Adrenal gland (tissue), 19 donors: Measurements from ENCODE around the gene HECTD3. TPM values are rescaled to one million over a fixed set of nuclear protein-coding genes. Genes with fewer than 3 reads are reported as not detected.
A peak's percentile ranks its signal among the peaks of the same experiment; 100 is the strongest.

Source experiments
- DNase-seq, 7 donors: peaks; one replicate each; pipeline ENCODE4 v3.0.0-alpha.2; 2019 to 2020
- H3K27ac ChIP-seq, 5 donors: fragments of 200-600 bp; sonication (generic) in 4 of 5; 1 replicate in 3 of 5; 2 replicates in 2 of 5; pipeline versions ENCODE4 v1.5.1 to v1.8.0; 2016 to 2020; ENCODE audit warnings: mild to moderate bottlenecking in 1 of 5
- H3K27me3 ChIP-seq: fragments of 200-600 bp; 2 replicates; pipeline ENCODE4 v1.8.0; 2021
- H3K36me3 ChIP-seq, 2 donors: fragments of 200-600 bp; replicated peaks in 1 of 2; 1 replicate in 1 of 2; 2 replicates in 1 of 2; pipeline versions ENCODE4 v1.5.1 to v1.8.0; 2018 to 2022
- H3K4me1 ChIP-seq, 2 donors: fragments of 200-600 bp; replicated peaks in 1 of 2; 1 replicate in 1 of 2; 2 replicates in 1 of 2; pipeline versions ENCODE4 v1.5.1 to v1.8.0; 2018 to 2021
- H3K4me3 ChIP-seq, 4 donors: fragments of 200-600 bp; sonication (generic) in 3 of 4; one replicate each; pipeline ENCODE4 v1.5.1; 2016 to 2018
- H3K9me3 ChIP-seq, 3 donors: fragments of 200-600 bp; sonication (generic) in 1 of 3; replicated peaks in 1 of 3; 1 replicate in 2 of 3; 2 replicates in 1 of 3; pipeline versions ENCODE4 v1.5.1 to v1.8.0; 2016 to 2021
- POLR2A ChIP-seq, 2 donors: fragments of 450-650 bp; IDR thresholded peaks; one replicate each; pipeline ENCODE4 v1.6.1; 2017; ENCODE audit warnings: antibody characterized with exemption in 2 of 2, mild to moderate bottlenecking in 2 of 2, moderate library complexity in 1 of 2
- WGBS, 4 donors: extraction: QIAGEN DNeasy Blood & Tissue Kit in 2 of 4; methylation state at CpG; one replicate each; pipeline versions ENCODE4 v1.1.5 to v1.1.7; 2013 to 2017; 5-methylcytosine and 5-hydroxymethylcytosine counted together
- intact Hi-C, 2 donors: fragments of 100-400 bp; cut with DNase I; formaldehyde crosslinking; loops; one replicate each; pipeline versions ENCODE4 v1.14.1 to v1.15.0; 2022 to 2023
- long read RNA-seq, 10 donors: library from polyadenylated mRNA in 3 of 10; unstranded in 2 of 10; stranded (forward) in 1 of 10; transcript quantifications; one replicate each; pipeline ENCODE4 v2.0.0 and lab custom pipeline, GENCODE V29; 2021 to 2026
- polyA plus RNA-seq, 3 donors: library from polyadenylated mRNA; stranded (reverse); fragments of 200-250 nt in 2 of 3; fragments of 350-450 nt in 1 of 3; fragmentation: Illumina TruSeq in 1 of 3; extraction: RNeasy Lipid Tissue Mini Kit (QIAGEN cat#74804) in 1 of 3; gene quantifications; one replicate each; pipeline ENCODE4 v1.2.3, GENCODE V29; 2013 to 2014
- total RNA-seq, 9 donors: library from RNA; depleted of rRNA in 4 of 9; stranded (reverse); fragments of >200 nt in 4 of 9; fragments of 120-200 nt in 1 of 9; fragmentation: NEBNext Ultra II Directional in 1 of 9; extraction: Animal tissue kit (Norgen Biotek cat#: 25700) in 1 of 9; gene quantifications; one replicate each; pipeline versions ENCODE4 v1.1.0 to v1.2.4, GENCODE V29; 2013 to 2023
- TF ChIP-seq, protein P1 (sequence below), 6 experiments: fragments of 450-650 bp in 4 of 6; fragments of 200-600 bp in 2 of 6; sonication (generic) in 1 of 6; IDR thresholded peaks; 1 replicate in 5 of 6; 2 replicates in 1 of 6; pipeline versions ENCODE4 v1.5.1 to v1.8.0; 2016 to 2021; ENCODE audit warnings: antibody characterized with exemption in 6 of 6, mild to moderate bottlenecking in 2 of 6, moderate library complexity in 1 of 6
- donor health status: healthy with polysubstance abuse.
- donor health status: Bipolar disorder and iron deficiency.
- donor health status: DM: yes; HTN: yes; CAD: no.
- donor health status: DM: no; HTN: no; CAD: no.
- donor health status: DM: no; HTN: no; CAD: no.
- donor health status: DM: yes; HTN: yes; CAD: no.

Gene HECTD3
- total RNA-seq (10 to 100 TPM; 17.2 to 68.4 (median 50.8) TPM), polyA plus RNA-seq (10 to 100 TPM; 31.1 to 73.7 (median 54.3) TPM)
- long read RNA-seq, donor 1, partial matches to known transcripts: 0 of 6 reads
- long read RNA-seq, donor 1, other reads (novel, unspliced or antisense): 0 of 6 reads
- long read RNA-seq, donor 2, partial matches to known transcripts: 152 of 192 reads
- long read RNA-seq, donor 2, other reads (novel, unspliced or antisense): 36 of 192 reads
- long read RNA-seq, donor 3, partial matches to known transcripts: 149 of 187 reads
- long read RNA-seq, donor 3, other reads (novel, unspliced or antisense): 36 of 187 reads
- long read RNA-seq, donor 4, transcript HECTD3-202 (21 exons, 3,610 nt): major isoform, 6 of 10 reads
- long read RNA-seq, donor 4, partial matches to known transcripts: 1 of 10 reads
- long read RNA-seq, donor 4, other reads (novel, unspliced or antisense): 3 of 10 reads
- long read RNA-seq, donor 5, transcript HECTD3-202 (21 exons, 3,610 nt): major isoform, 145 of 173 reads
- long read RNA-seq, donor 5, partial matches to known transcripts: 11 of 173 reads
- long read RNA-seq, donor 5, other reads (novel, unspliced or antisense): 17 of 173 reads
- long read RNA-seq, donor 6, partial matches to known transcripts: 1 of 4 reads
- long read RNA-seq, donor 6, other reads (novel, unspliced or antisense): 0 of 4 reads
- long read RNA-seq, donor 7, partial matches to known transcripts: 7 of 10 reads
- long read RNA-seq, donor 7, other reads (novel, unspliced or antisense): 0 of 10 reads
- long read RNA-seq, donor 8, partial matches to known transcripts: 10 of 18 reads
- long read RNA-seq, donor 8, other reads (novel, unspliced or antisense): 0 of 18 reads
- long read RNA-seq, donor 9, partial matches to known transcripts: 0 of 3 reads
- long read RNA-seq, donor 9, other reads (novel, unspliced or antisense): 0 of 3 reads
- long read RNA-seq, donor 10, partial matches to known transcripts: 16 of 17 reads
- long read RNA-seq, donor 10, other reads (novel, unspliced or antisense): 0 of 17 reads

- TF ChIP-seq, protein P1, sequence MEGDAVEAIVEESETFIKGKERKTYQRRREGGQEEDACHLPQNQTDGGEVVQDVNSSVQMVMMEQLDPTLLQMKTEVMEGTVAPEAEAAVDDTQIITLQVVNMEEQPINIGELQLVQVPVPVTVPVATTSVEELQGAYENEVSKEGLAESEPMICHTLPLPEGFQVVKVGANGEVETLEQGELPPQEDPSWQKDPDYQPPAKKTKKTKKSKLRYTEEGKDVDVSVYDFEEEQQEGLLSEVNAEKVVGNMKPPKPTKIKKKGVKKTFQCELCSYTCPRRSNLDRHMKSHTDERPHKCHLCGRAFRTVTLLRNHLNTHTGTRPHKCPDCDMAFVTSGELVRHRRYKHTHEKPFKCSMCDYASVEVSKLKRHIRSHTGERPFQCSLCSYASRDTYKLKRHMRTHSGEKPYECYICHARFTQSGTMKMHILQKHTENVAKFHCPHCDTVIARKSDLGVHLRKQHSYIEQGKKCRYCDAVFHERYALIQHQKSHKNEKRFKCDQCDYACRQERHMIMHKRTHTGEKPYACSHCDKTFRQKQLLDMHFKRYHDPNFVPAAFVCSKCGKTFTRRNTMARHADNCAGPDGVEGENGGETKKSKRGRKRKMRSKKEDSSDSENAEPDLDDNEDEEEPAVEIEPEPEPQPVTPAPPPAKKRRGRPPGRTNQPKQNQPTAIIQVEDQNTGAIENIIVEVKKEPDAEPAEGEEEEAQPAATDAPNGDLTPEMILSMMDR (IDR thresholded peaks at IDR 0.05): peak in 1 of 6 experiments; percentile 1
- peak in 1 of 2 donors; percentile 22 for TF ChIP-seq POLR2A (IDR thresholded peaks at IDR 0.05)
- H3K36me3 ChIP-seq: peaks cover 0 to 47% of the 10 kb centered on the region in 2 donors
- H3K27me3 ChIP-seq: no peaks in the 10 kb centered on the region
- H3K4me1 ChIP-seq: peaks cover 38 to 49% of the 10 kb centered on the region in 2 donors
- no peaks in the 10 kb centered on the region for H3K9me3 ChIP-seq
- peak within 1 kb of the TSS; percentile 36 to 88 (median 75) for H3K4me3 ChIP-seq
- DNase-seq: peak; percentile 76 to 89 (median 82)
- intact Hi-C loops: loop anchor here in 1 of 2 donors (10.0 kb wide), 1 partner anchor 484 kb away; the partner anchor contains the start of gene TESK2
- WGBS, 4 donors: 1 to 3% (median 1%) methylated on average over 12 to 62 of the region's 62 CpGs
- peak within 1 kb of the TSS; percentile 83 to 94 (median 92) for H3K27ac ChIP-seq
These were observed at the start of gene HECTD3 for GRCh38 chr1:45010855-45011811. TSS of gene HECTD3 (minus strand) at chr1:45011324. CDS start at chr1:45011257, 67 bp downstream.

DNA sequence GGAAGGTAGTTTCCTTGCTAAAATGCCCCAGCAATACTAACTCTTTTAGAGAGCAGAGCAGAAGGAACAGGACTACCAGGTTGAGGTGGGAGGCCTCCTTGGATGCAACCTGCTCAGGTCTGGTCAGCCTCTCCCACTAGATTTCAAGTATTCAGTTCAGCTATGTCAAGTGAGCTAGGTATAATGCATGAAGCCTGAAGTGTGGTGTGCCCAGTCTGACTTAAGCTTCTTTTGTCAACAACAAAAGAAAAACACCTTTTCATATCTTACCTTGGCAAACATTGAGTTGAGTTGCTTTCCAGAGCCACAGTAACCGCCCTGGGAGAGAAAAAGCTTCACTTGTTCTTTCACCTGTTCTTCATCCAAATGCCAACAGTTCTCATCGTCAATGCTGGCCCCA is 48.7 kb upstream of the HECTD3 start:
- Histone ChIP-seq H3K4me1 (peaks cover 0 to 5% of the 10 kb centered on the region in 2 donors), H3K27ac (no peak overlapping the region), H3K4me3 (no peak overlapping the region), H3K27me3 (no peaks in the 10 kb centered on the region), H3K36me3 (peaks cover 0 to 10% of the 10 kb centered on the region in 2 donors), H3K9me3 (no peaks in the 10 kb centered on the region)
- TF ChIP-seq, protein P1 (IDR thresholded peaks at IDR 0.05): no peak
- no peak for TF ChIP-seq POLR2A (IDR thresholded peaks at IDR 0.05)
- no peak for DNase-seq
- intact Hi-C loops: no loop called here
- whole genome bisulfite sequencing, 4 donors: 63 to 75% (median 68%) methylated on average over 2 of the region's 2 CpGs

- no peak overlapping the region for H3K27ac ChIP-seq
- H3K4me1 ChIP-seq: peaks cover 0 to 5% of the 10 kb centered on the region in 2 donors
- no peak for TF ChIP-seq POLR2A (IDR thresholded peaks at IDR 0.05)
- TF ChIP-seq, protein P1 (IDR thresholded peaks at IDR 0.05): no peak
- intact Hi-C loops: no loop called here
- no peak for DNase-seq
- H3K4me3 ChIP-seq: no peak overlapping the region
- no peaks in the 10 kb centered on the region for H3K27me3 ChIP-seq
- no peaks in the 10 kb centered on the region for H3K9me3 ChIP-seq
- H3K36me3 ChIP-seq: peaks cover 0 to 10% of the 10 kb centered on the region in 2 donors
- WGBS, 4 donors: 33 to 46% (median 38%) methylated on average over 1 of the region's 1 CpG
These were observed 46.4 kb upstream of the HECTD3 start for GRCh38 chr1:45057542-45057941.
